Measurements from ENCODE around the gene DACT1. TPM values are rescaled to one million over a fixed set of nuclear protein-coding genes. Genes with fewer than 3 reads are reported as not detected.

Gene DACT1
- total RNA-seq, 2 experiments from 2014 or later, result 1.3 TPM

DNA sequence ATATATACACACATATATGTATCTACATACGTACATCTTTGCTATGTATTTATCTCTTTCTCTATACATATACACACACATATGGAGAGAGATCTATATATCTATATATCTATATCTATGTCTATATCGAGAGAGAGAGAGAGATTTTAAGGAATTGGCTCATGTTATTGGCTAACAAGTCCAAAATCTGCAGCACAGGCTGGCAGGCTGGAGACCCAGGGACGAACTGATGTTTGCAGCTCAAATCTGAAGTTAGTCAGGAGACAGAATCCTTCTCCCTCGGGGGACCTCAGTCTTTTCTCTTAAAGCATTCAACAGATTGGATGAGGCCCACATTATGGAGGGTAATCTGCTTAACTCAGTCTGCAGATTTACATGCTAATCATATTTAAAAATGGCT, 40.7 kb upstream of the DACT1 start:
- H3K27me3 ChIP-seq (ENCODE audit: control insufficient read depth in 1 of 2, insufficient read depth in 2 of 2, low read length in 2 of 2), result no peaks in the 10 kb centered on the region
- no peak overlapping the region for H3K4me3 Mint-ChIP-seq
- ChIA-PET CTCF (no interaction called here), POLR2A (interaction anchor here (1.0 to 1.9 kb wide), 4 partner anchors 12 to 169 kb away, joined by 3 to 20 read pairs (median 5); partner anchors contain the start of genes DACT1 and KIAA0586)
- H3K27me3 Mint-ChIP-seq, result peaks cover 11% of the 10 kb centered on the region
- H3K36me3 Mint-ChIP-seq (ENCODE audit: low read depth), result no peaks in the 10 kb centered on the region
- peaks cover 38% of the 10 kb centered on the region for H3K4me1 Mint-ChIP-seq (ENCODE audit: low read depth)
- intact Hi-C loops (cut with DNase I, micrococcal nuclease), result no loop called here
- H3K9me3 Mint-ChIP-seq, result no peaks in the 10 kb centered on the region
- TF ChIP-seq, protein P1, sequence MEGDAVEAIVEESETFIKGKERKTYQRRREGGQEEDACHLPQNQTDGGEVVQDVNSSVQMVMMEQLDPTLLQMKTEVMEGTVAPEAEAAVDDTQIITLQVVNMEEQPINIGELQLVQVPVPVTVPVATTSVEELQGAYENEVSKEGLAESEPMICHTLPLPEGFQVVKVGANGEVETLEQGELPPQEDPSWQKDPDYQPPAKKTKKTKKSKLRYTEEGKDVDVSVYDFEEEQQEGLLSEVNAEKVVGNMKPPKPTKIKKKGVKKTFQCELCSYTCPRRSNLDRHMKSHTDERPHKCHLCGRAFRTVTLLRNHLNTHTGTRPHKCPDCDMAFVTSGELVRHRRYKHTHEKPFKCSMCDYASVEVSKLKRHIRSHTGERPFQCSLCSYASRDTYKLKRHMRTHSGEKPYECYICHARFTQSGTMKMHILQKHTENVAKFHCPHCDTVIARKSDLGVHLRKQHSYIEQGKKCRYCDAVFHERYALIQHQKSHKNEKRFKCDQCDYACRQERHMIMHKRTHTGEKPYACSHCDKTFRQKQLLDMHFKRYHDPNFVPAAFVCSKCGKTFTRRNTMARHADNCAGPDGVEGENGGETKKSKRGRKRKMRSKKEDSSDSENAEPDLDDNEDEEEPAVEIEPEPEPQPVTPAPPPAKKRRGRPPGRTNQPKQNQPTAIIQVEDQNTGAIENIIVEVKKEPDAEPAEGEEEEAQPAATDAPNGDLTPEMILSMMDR (IDR thresholded peaks at IDR 0.05), result no peak
- no peaks in the 10 kb centered on the region for H3K36me3 ChIP-seq (ENCODE audit: insufficient read depth, low read length)
- DNase-seq, result no peak
- no peak overlapping the region for H3K4me3 ChIP-seq (ENCODE audit: low read length)
- H3K27ac ChIP-seq (ENCODE audit: low read depth in 1 of 2, low read length in 2 of 2), result no peak overlapping the region
- peaks cover 28% of the 10 kb centered on the region for H3K4me1 ChIP-seq (ENCODE audit: insufficient read depth, low read length)
- ATAC-seq (ENCODE audit: poor library complexity), result no peak
- H3K27ac Mint-ChIP-seq, result no peak overlapping the region
- no peaks in the 10 kb centered on the region for H3K9me3 ChIP-seq (ENCODE audit: control insufficient read depth in 1 of 2, insufficient read depth in 1 of 2, low read length in 2 of 2)

DNA sequence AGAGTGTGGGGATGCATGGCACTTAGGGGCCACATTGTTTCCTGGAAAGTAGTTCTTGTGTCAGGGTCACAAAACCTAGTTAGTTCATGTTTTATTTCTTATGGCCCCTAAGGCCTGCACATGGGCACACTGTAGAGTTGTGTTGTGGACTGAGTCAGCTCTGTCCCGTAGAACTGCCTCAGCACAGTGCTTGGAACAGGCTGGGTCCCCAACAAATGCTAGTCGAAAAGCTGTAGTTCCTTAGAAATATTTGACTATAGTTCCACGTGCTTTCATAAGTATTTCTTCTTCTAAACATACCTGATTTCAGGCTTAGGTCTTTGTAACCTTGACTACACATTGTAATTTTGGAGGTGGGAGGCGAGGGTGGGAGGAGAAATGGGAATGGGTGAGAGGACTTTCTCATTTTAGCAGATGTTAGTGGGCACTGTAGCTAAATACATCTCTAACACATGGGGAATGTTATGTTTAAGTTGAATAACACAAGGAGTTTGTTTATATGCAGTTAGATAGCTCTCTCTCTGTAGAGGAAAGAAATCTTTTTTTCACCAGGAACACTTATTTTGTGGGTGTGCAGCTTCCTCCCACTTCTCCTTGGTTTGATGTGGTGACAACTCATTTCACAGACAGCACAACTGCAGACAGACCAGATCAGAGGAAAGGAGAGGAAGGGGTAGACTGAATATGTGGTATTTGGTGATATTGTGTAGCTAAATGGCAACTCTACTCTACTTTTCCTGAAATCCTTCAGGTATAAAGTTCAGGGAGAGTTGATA, 39.5 kb upstream of the DACT1 start:
- ATAC-seq (ENCODE audit: poor library complexity) (peak; percentile 89), DNase-seq (peak in 7 of 14 experiments; percentile 0 to 63 (median 40))
- no peak overlapping the region for H3K27ac ChIP-seq (ENCODE audit: low read depth in 1 of 2, low read length in 2 of 2)
- peak overlapping the region; percentile 57 for H3K27ac Mint-ChIP-seq
- TF ChIP-seq, protein P1 (IDR thresholded peaks at IDR 0.05), result no peak
- ChIA-PET CTCF (no interaction called here), POLR2A (interaction anchor here (0.6 to 1.9 kb wide), 6 partner anchors 23 to 171 kb away, joined by 3 to 20 read pairs (median 4); partner anchors contain the start of genes DACT1, KIAA0586 and TIMM9)
- no peaks in the 10 kb centered on the region for H3K27me3 ChIP-seq (ENCODE audit: control insufficient read depth in 1 of 2, insufficient read depth in 2 of 2, low read length in 2 of 2)
- H3K4me1 ChIP-seq (ENCODE audit: insufficient read depth, low read length), result peaks cover 28% of the 10 kb centered on the region
- no peaks in the 10 kb centered on the region for H3K9me3 Mint-ChIP-seq
- H3K4me1 Mint-ChIP-seq (ENCODE audit: low read depth), result peaks cover 38% of the 10 kb centered on the region
- H3K36me3 ChIP-seq (ENCODE audit: insufficient read depth, low read length), result no peaks in the 10 kb centered on the region
- no peaks in the 10 kb centered on the region for H3K9me3 ChIP-seq (ENCODE audit: control insufficient read depth in 1 of 2, insufficient read depth in 1 of 2, low read length in 2 of 2)
- peaks cover 18% of the 10 kb centered on the region for H3K27me3 Mint-ChIP-seq
- H3K4me3 ChIP-seq (ENCODE audit: low read length), result no peak overlapping the region
- intact Hi-C loops (cut with DNase I, micrococcal nuclease), result no loop called here
- no peaks in the 10 kb centered on the region for H3K36me3 Mint-ChIP-seq (ENCODE audit: low read depth)
- peak overlapping the region; percentile 63 for H3K4me3 Mint-ChIP-seq

DNA sequence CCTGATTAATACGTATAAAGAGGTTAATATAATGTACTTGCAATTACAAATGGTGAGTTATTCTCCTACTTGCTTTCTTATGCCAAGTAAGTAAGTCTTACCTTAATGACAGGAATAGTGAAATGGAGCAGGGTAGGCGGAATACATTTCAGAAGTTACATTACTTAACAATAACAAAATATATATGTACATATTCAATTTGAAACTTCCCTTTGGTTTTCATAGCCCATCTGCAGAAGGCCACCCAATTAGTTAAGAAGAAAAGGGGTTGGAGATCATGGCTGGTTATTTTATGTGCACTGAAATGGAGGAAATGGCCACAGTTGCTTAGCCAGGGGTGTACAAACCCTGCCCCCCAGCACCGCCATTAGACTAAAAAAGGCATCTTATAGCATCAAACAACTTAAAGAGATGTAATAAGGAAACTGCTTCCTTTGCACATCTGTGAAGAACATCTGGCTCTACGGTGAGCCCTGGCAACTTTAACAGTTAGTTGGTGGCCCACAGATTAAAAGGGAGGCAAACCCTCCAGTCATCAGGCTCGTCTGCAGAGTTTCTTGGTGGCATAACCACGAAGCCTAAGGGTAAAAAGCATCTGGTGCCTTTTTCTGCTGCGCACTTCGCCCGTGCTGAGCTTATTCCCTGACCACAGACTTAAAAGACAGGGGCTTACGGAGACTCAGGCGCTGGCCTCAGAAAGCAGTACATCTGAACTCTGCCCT, 38.8 kb upstream of the DACT1 start:
- Histone ChIP-seq H3K36me3 (ENCODE audit: insufficient read depth, low read length) (no peaks in the 10 kb centered on the region), H3K27ac (ENCODE audit: low read depth in 1 of 2, low read length in 2 of 2) (no peak overlapping the region), H3K9me3 (ENCODE audit: control insufficient read depth in 1 of 2, insufficient read depth in 1 of 2, low read length in 2 of 2) (no peaks in the 10 kb centered on the region), H3K4me1 (ENCODE audit: insufficient read depth, low read length) (peaks cover 28% of the 10 kb centered on the region), H3K27me3 (ENCODE audit: control insufficient read depth in 1 of 2, insufficient read depth in 2 of 2, low read length in 2 of 2) (no peaks in the 10 kb centered on the region), H3K4me3 (ENCODE audit: low read length) (no peak overlapping the region)
- TF ChIP-seq, protein P1 (IDR thresholded peaks at IDR 0.05), result no peak
- ChIA-PET CTCF (no interaction called here), POLR2A (interaction anchor here (0.6 to 1.9 kb wide), 6 partner anchors 27 to 172 kb away, joined by 3 to 20 read pairs (median 4); partner anchors contain the start of genes DACT1, KIAA0586 and TIMM9)
- peaks cover 18% of the 10 kb centered on the region for H3K27me3 Mint-ChIP-seq
- DNase-seq, result no peak
- H3K9me3 Mint-ChIP-seq, result no peaks in the 10 kb centered on the region
- H3K27ac Mint-ChIP-seq, result peak overlapping the region; percentile 57
- H3K4me3 Mint-ChIP-seq, result peak overlapping the region; percentile 63
- peak; percentile 21 for ATAC-seq (ENCODE audit: poor library complexity)
- H3K4me1 Mint-ChIP-seq (ENCODE audit: low read depth), result peaks cover 38% of the 10 kb centered on the region
- intact Hi-C loops (cut with DNase I, micrococcal nuclease), result no loop called here
- no peaks in the 10 kb centered on the region for H3K36me3 Mint-ChIP-seq (ENCODE audit: low read depth)

Data from CD4-positive, alpha-beta T cell (primary cell).